Karpas-422 (cell line): ENCODE measurements around the gene CPSF4L. TPM values are rescaled to one million over a fixed set of nuclear protein-coding genes. Genes with fewer than 3 reads are reported as not detected.

ENCODE experiments used
- DNase-seq: peaks from one replicate; pipeline ENCODE4 v3.0.0-alpha.2; 2015
- H2AFZ ChIP-seq: fragments of 200-600 bp; sonication (generic); 2 replicates; pipeline ENCODE4 v1.6.1; 2014; ENCODE audit warnings: antibody characterized with exemption, low read length, mixed read lengths
- H3K27ac ChIP-seq: fragments of 200-600 bp; sonication (generic); 2 replicates; pipeline ENCODE4 v1.5.1; 2014; ENCODE audit warnings: mild to moderate bottlenecking, low read length, moderate library complexity
- H3K27me3 ChIP-seq: fragments of 200-600 bp; sonication (generic); 2 replicates; pipeline ENCODE4 v1.6.1; 2014; ENCODE audit warnings: low read length, mixed read lengths
- H3K36me3 ChIP-seq: fragments of 200-600 bp; sonication (generic); 2 replicates; pipeline ENCODE4 v1.6.1; 2014; ENCODE audit warnings: low read length, mixed read lengths; ENCODE audit not compliant: insufficient read depth
- H3K4me1 ChIP-seq: fragments of 200-600 bp; sonication (generic); 2 replicates; pipeline ENCODE4 v1.6.1; 2014; ENCODE audit warnings: mild to moderate bottlenecking, low read length, mixed read lengths
- H3K4me2 ChIP-seq: fragments of 200-600 bp; sonication (generic); 2 replicates; pipeline ENCODE4 v1.6.1; 2014; ENCODE audit warnings: low read length, low read depth, mild to moderate bottlenecking; ENCODE audit not compliant: poor library complexity, severe bottlenecking
- H3K4me3 ChIP-seq: fragments of 200-600 bp; sonication (generic); 2 replicates; pipeline ENCODE4 v1.5.1; 2014; ENCODE audit warnings: mild to moderate bottlenecking, antibody characterized with exemption, low read length, mixed read lengths
- H3K79me2 ChIP-seq: fragments of 200-600 bp; sonication (generic); 2 replicates; pipeline ENCODE4 v1.6.1; 2014; ENCODE audit warnings: mild to moderate bottlenecking, low read length, mixed read lengths
- H3K9ac ChIP-seq: fragments of 200-600 bp; sonication (generic); 2 replicates; pipeline ENCODE4 v1.6.0; 2014; ENCODE audit warnings: low read length
- H3K9me2 ChIP-seq: fragments of 200-600 bp; sonication (generic), shearing (Covaris generic); replicated peaks from 2 replicates; pipeline ENCODE4 v1.6.0; 2014; ENCODE audit warnings: mild to moderate bottlenecking, low read length, moderate library complexity; ENCODE audit not compliant: insufficient read depth
- H3K9me3 ChIP-seq: fragments of 300-700, 200-600 bp; sonication (generic); 2 replicates; pipeline ENCODE4 v1.6.1; 2014; ENCODE audit warnings: low read length, mixed read lengths
- H4K20me1 ChIP-seq: fragments of 200-600 bp; sonication (generic); 2 replicates; pipeline ENCODE4 v1.6.1; 2014; ENCODE audit warnings: mild to moderate bottlenecking, antibody characterized with exemption, low read length, low read depth; ENCODE audit not compliant: insufficient read depth
- total RNA-seq: library from RNA; depleted of rRNA; stranded (reverse); fragments of >200 nt; shearing (Covaris generic); gene quantifications from 2 replicates; pipeline ENCODE4 v1.2.3, GENCODE V29; 2014; ENCODE audit warnings: low replicate concordance

CPSF4L gene
- total RNA-seq, 1 experiment from 2014 or later = not detected

DNA sequence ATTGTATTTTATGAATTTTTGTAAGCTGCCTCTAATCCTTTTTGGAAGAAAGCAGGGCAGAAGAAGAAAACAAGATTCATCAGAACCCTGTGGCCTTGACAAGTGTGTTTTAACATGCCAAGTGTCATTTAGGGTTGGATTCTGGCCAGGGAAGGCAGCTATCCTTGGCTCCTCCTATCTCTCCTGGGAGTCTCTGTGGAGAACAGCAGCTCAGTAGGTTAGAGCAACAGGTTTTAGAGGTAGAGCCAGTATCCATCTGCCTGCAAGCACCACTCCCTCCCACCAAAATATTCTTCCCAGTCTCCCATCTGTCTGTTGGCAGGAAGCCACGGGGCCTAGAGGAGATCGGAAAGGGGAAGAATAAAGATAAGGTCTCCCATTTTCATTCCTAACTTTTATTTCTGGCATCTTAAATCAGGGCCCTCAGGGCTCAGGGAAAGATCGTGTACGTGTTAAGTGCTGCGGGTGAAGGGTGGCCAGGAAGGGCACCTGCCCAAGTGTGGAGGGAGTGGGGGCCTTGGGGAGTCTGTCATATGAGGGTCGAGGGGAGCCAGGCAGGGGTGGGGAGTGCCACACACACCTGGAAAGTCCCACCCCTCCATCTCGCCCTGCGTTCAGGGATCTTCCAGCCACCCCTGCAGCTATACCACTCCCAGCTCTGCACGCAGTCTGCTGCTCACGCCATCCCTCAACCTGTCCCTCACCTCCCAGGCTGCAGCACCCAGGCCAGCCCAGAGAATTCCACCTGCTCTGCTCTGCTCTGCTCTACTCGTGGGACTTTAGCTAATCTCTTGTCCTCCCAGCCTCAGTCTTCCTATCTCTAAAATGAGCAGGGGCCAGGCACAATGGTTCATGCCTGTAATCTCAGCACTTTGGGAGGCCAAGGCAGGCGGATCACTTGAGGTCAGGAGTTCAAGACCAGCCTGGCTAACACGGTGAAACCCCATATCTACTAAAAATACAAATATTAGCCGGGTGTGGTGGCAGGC is 17.1 kb upstream of the CPSF4L start:
- H3K4me1 ChIP-seq = peaks cover 13% of the 10 kb centered on the region
- H3K79me2 ChIP-seq = no peaks in the 10 kb centered on the region
- H3K9me3 ChIP-seq = no peaks in the 10 kb centered on the region
- no peak overlapping the region for H3K4me2 ChIP-seq
- no peaks in the 10 kb centered on the region for H3K27me3 ChIP-seq
- no peak overlapping the region for H3K4me3 ChIP-seq
- H4K20me1 ChIP-seq = no peaks in the 10 kb centered on the region
- no peaks in the 10 kb centered on the region for H3K9me2 ChIP-seq
- no peak for DNase-seq
- H3K9ac ChIP-seq = no peak overlapping the region
- no peak overlapping the region for H3K27ac ChIP-seq
- no peaks in the 10 kb centered on the region for H3K36me3 ChIP-seq
- H2AFZ ChIP-seq = no peak overlapping the region

DNA sequence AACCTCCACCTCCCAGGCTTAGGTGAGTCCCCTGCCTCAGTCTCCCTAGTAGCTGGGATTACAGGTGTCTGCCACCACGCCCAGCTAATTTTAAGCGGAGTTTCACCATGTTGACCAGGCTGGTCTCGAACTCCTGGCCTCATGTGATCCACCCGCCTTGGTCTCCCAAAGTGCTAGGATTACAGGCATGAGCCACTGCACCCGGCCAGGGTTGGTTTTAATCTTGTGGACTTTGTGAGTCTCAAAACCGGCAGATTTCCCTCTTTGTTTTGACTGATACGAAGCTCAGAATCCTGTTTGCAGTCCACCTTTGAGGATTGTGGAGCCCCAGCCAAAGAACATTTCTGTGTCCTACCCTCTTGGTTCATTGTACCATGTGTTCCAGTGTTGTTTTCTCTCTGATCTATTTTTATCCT is 16.4 kb upstream of the CPSF4L start:
- H3K4me1 ChIP-seq = peaks cover 10% of the 10 kb centered on the region
- H3K4me2 ChIP-seq = no peak overlapping the region
- no peaks in the 10 kb centered on the region for H4K20me1 ChIP-seq
- H3K9ac ChIP-seq = no peak overlapping the region
- no peak for DNase-seq
- H3K9me3 ChIP-seq = no peaks in the 10 kb centered on the region
- H3K36me3 ChIP-seq = no peaks in the 10 kb centered on the region
- H3K4me3 ChIP-seq = no peak overlapping the region
- no peak overlapping the region for H3K27ac ChIP-seq
- H3K79me2 ChIP-seq = no peaks in the 10 kb centered on the region
- no peak overlapping the region for H2AFZ ChIP-seq
- no peaks in the 10 kb centered on the region for H3K9me2 ChIP-seq
- no peaks in the 10 kb centered on the region for H3K27me3 ChIP-seq

DNA sequence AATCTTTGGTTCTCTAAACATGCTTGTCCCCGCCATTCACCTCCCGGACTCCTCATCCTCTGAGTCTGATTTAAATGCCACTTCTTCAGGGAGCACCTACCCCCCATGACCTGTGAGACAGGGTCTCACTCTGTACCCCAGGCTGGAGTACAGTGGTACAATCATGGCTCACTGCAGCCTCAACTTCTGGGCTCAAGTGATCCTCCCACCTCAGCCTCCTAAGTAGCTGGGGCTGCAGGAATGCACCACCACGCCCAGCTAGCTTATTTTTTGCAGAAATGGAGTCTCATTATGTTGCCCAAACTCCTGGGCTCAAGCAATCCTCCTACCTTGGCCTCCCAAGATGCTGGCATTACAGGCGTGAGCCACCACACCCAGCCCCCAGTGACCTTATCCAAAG is 12.8 kb upstream of the CPSF4L start:
- Histone ChIP-seq H2AFZ (no peak overlapping the region), H3K27me3 (no peaks in the 10 kb centered on the region; the same call in 1 of the 2 replicates), H3K9ac (no peak overlapping the region), H3K27ac (no peak overlapping the region), H3K9me2 (no peaks in the 10 kb centered on the region), H4K20me1 (no peaks in the 10 kb centered on the region), H3K36me3 (no peaks in the 10 kb centered on the region), H3K4me2 (no peak overlapping the region), H3K4me3 (no peak overlapping the region), H3K9me3 (no peaks in the 10 kb centered on the region), H3K79me2 (no peaks in the 10 kb centered on the region), H3K4me1 (peaks cover 11% of the 10 kb centered on the region)
- DNase-seq = no peak

DNA sequence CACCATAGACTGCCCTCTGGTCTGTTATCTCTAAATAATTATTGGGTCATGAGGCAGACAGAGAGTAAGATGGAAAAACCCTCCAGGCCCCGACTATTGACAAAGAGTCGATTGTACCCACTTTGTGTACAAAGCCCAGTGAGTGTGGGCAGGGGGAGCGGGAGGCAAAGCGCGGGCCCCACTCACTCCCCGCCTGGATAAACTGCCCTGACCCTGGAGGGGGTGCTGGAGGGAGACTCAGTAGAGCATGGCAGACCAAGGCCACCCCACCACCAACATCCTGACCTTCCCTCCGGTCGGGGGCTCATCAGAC is 11.2 kb upstream of the CPSF4L start:
- no peak overlapping the region for H3K27ac ChIP-seq
- no peaks in the 10 kb centered on the region; the same call in 1 of the 2 replicates for H3K27me3 ChIP-seq
- no peak overlapping the region for H2AFZ ChIP-seq
- no peak for DNase-seq
- H3K4me1 ChIP-seq = peaks cover 11% of the 10 kb centered on the region
- no peaks in the 10 kb centered on the region for H3K79me2 ChIP-seq
- H4K20me1 ChIP-seq = no peaks in the 10 kb centered on the region
- H3K9me2 ChIP-seq = no peaks in the 10 kb centered on the region
- H3K9ac ChIP-seq = no peak overlapping the region
- H3K9me3 ChIP-seq = no peaks in the 10 kb centered on the region
- no peak overlapping the region for H3K4me3 ChIP-seq
- no peak overlapping the region for H3K4me2 ChIP-seq
- no peaks in the 10 kb centered on the region for H3K36me3 ChIP-seq

DNA sequence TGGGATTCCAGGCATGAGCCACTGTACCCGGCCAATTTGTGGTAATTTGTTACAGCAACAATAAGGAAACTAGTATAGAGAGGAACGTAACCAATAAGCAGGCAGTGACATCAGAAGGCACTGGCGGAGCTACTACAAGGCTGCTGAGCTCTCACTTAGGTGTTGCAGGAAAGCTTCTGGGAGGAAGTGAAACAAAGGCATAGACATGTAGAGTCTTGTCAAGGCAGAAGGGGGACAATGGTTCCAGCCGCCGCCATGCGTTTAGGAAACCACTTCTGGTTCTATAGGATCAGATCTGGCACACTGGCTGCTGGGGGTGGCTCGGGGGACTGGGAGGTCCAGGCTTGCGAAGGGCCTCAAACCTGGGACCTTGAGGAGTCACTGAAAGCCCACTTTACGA is 9.4 kb upstream of the CPSF4L start:
- DNase-seq = peak; percentile 86
- Histone ChIP-seq H4K20me1 (no peaks in the 10 kb centered on the region), H2AFZ (peak overlapping the region; percentile 76; the same call in 1 of the 2 replicates)

DNA sequence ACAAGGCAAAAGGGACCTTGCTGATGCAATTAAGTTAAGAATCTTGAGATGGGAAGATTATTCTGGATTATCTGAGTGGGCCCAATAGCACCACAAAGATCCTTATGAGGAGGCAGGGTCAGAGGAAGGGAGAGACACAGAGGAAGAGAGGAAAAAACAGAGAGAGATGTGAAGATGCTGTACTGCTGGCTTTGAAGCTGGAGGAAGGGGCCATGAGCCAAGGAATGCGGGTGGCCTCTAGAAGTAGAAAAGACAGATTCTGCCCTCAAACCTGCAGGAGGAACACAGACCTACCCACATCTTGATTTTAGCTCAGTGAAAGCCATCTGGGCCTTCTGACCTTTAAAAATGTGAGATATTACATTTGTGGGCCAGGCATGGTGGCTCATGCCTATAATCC is 8.1 kb upstream of the CPSF4L start:
- Histone ChIP-seq H4K20me1 (no peaks in the 10 kb centered on the region), H2AFZ (no peak overlapping the region), H3K27me3 (no peaks in the 10 kb centered on the region; the same call in 1 of the 2 replicates), H3K9me3 (no peaks in the 10 kb centered on the region), H3K4me1 (peaks cover 15% of the 10 kb centered on the region), H3K27ac (no peak overlapping the region), H3K4me3 (no peak overlapping the region), H3K9ac (no peak overlapping the region), H3K79me2 (no peaks in the 10 kb centered on the region), H3K9me2 (no peaks in the 10 kb centered on the region), H3K4me2 (no peak overlapping the region), H3K36me3 (no peaks in the 10 kb centered on the region)
- DNase-seq = no peak

More for the DNA sequence above, 9.4 kb upstream of the CPSF4L start:
- Histone ChIP-seq H3K9me3 (no peaks in the 10 kb centered on the region), H3K9me2 (no peaks in the 10 kb centered on the region), H3K4me1 (peaks cover 15% of the 10 kb centered on the region), H3K4me2 (peak overlapping the region; percentile 42), H3K27ac (no peak overlapping the region), H3K9ac (0 out of 2 replicates have a peak overlapping the region, but pooled peaks have one; percentile 35), H3K36me3 (no peaks in the 10 kb centered on the region), H3K79me2 (no peaks in the 10 kb centered on the region), H3K4me3 (no peak overlapping the region), H3K27me3 (no peaks in the 10 kb centered on the region; the same call in 1 of the 2 replicates)

DNA sequence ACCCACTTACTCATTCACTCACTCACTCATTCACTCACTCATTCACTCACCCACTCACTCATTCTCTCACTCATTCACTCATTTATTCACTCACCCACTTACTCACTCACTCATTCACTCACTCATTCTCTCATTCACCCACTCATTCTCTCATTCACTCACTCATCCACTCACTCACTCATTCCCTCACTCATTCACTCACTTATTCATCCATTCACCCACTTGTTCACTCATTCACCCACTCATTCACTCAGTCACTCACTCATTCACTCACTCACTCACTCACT is 7.6 kb upstream of the CPSF4L start:
- H3K4me1 ChIP-seq = peaks cover 15% of the 10 kb centered on the region
- H3K36me3 ChIP-seq = no peaks in the 10 kb centered on the region
- no peak overlapping the region for H3K4me3 ChIP-seq
- H2AFZ ChIP-seq = no peak overlapping the region
- H4K20me1 ChIP-seq = no peaks in the 10 kb centered on the region
- no peaks in the 10 kb centered on the region for H3K9me2 ChIP-seq
- H3K9ac ChIP-seq = no peak overlapping the region
- H3K27ac ChIP-seq = no peak overlapping the region
- DNase-seq = no peak
- H3K27me3 ChIP-seq = no peaks in the 10 kb centered on the region; the same call in 1 of the 2 replicates
- H3K79me2 ChIP-seq = no peaks in the 10 kb centered on the region
- no peak overlapping the region for H3K4me2 ChIP-seq
- no peaks in the 10 kb centered on the region for H3K9me3 ChIP-seq

DNA sequence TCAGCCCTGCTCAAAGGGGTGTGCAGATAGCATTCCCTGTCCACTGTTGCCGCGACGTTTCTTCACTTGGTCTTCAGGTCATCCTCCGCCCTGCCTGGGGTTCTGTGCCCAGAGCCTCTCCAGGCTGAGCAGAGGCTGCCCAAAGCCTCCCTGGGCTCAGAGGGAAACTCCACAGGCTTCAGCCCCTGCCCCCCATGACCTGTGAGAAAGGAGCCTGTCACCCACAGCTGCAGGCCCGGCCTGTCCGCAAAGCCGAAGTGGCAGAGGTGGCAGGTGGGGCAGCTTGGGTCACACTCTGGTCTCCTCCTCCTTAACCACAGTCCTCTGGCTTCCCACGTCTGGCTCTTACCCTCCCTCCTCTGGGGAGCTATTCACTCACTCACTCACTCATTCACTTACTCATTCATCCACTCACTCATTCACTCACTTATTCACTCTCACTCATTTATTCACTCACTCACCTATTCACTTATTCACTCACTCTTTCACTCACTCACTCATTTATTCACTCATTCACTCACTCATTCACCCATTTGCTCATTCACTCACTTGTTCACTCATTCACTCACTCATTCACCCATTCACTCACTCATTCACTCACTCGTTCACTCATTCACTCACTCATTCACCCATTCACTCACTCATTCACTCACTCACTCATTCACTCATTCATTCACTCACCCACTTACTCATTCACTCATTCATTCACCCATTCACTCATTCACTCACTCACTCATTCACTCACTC is 7.1 kb upstream of the CPSF4L start:
- H3K79me2 ChIP-seq = no peaks in the 10 kb centered on the region
- no peaks in the 10 kb centered on the region for H4K20me1 ChIP-seq
- no peak overlapping the region for H3K27ac ChIP-seq
- H3K4me3 ChIP-seq = no peak overlapping the region
- no peaks in the 10 kb centered on the region for H3K9me3 ChIP-seq
- no peak for DNase-seq
- H3K9me2 ChIP-seq = no peaks in the 10 kb centered on the region
- H3K4me2 ChIP-seq = no peak overlapping the region
- no peaks in the 10 kb centered on the region; the same call in 1 of the 2 replicates for H3K27me3 ChIP-seq
- no peak overlapping the region for H3K9ac ChIP-seq
- no peaks in the 10 kb centered on the region for H3K36me3 ChIP-seq
- no peak overlapping the region for H2AFZ ChIP-seq
- peaks cover 15% of the 10 kb centered on the region for H3K4me1 ChIP-seq
